GM21529 (cell line): Measurements from ENCODE around the gene NDUFA5.

Experiments
- ATAC-seq: cut with Tn5 transposase; IDR thresholded peaks from one replicate; pipeline ENCODE4 v1.9.1; 2021; ENCODE audit not compliant: unreplicated experiment

NDUFA5 gene

GRCh38 chr7:123557398-123558288, at the start of gene NDUFA5:
Gene NDUFA5, minus strand, starts transcription at chr7:123557818. Its CDS starts 23 bp downstream, at chr7:123557795.
- peak; percentile 97 for ATAC-seq

DNA sequence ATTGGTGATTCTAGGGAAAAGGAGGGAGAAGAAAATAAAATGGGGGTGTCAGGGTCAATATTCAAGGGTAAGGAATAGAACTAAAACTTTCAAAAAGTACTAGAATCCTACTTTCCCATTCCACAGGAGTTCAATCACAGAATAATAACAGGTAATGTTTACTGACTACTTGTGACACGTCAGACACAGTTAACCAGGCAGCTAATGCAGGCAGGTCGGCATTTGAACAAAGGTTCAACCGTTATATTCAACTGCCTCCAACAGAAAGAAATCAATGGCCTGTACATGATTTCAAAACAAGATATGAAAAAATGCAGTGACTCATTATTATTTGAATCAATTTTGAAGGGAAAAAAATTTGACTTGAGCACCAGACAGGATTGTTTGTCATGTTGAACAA, 47.1 kb upstream of the NDUFA5 start:
- ATAC-seq, result no peak

DNA sequence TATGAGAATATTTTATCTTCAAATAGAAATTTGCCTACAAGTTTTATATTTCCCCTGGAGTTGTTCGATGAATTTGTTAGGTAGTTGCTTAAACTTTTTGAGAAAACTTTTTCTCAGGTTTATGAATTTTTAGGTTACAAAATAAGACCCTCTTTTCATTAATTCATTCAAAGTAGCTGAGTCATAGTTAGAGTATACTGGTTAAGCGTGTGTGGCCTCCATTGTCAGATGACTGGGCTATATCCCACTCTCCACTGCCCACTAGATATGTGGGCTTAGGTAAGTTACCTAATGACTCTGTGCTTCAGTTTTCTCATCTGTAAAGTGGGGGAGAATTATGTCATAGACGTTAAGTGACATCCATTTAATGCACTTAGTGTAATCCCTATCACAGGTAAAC, 45.0 kb upstream of the NDUFA5 start:
- no peak for ATAC-seq

DNA sequence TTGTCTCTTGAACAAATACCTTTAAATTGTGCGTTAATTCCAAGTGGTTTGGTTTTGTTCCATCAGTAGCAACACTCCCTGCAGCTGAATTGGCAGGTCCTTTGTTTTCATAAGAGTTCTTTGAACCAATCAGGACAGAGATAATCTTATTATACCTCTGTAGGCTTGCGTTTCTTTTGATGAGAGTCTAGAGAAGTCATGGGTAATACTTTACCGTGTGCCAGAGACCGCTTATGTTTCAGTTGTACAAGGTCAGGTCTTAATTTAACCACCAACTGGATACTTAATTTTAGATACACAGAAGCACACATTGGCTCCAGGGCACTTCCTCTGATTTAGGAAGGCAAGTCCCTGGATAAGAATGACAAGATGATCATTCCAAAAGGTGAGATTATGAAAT, 43.9 kb upstream of the NDUFA5 start, which contains the start of gene ASB15:
Gene ASB15, plus strand, starts transcription at position 292 of the 400 bp plus-strand sequence. CDS start 12,682 bp downstream, outside the sequence.
- no peak for ATAC-seq

- ATAC-seq, result no peak
These were observed 43.3 kb upstream of the NDUFA5 start for GRCh38 chr7:123600876-123601275.

GRCh38 chr7:123599766-123600165, 42.1 kb upstream of the NDUFA5 start:
- no peak for ATAC-seq

DNA sequence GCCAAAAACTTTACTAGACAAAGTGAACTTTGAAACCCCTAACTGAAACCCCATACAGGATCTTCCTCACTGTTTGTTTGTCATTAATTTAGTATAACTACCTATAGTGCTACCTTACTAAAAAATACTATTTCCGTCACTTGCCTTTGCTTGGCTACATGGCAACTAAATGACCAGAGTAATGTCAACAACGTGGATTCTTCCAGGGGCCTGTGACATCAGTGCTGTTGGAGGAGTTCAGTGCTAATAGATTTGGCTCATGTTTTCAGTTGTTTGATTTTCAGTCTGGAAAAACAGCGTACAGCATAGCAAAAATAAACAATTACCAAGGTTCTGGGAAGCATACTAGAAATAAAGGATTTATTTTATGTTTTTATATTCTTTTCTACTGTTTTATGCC, 41.0 kb upstream of the NDUFA5 start:
- ATAC-seq, result no peak

GRCh38 chr7:123594813-123595241, 37.2 kb upstream of the NDUFA5 start:
- no peak for ATAC-seq

DNA sequence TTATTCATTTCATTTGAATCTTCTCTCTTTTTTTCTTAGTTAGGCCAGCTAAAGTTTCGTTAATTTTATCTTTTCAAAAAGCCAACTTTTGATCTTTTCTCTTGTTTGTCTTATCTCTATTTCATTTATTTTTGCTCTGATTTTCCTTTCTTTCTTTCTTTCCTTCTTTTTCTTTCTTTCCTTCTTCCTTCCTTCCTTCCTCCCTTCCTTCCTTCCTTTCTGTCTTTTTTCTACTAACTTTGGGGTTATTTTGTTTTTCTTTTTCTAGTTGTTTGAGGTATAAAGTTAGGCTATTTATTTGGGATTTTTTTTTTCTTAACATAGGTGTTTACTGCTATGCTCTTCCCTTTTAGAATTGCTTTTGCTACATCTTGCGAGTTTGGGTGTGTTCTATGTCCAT, 30.8 kb upstream of the NDUFA5 start:
- no peak for ATAC-seq

- no peak for ATAC-seq
These were observed 26.2 kb upstream of the NDUFA5 start for GRCh38 chr7:123583821-123584220.

DNA sequence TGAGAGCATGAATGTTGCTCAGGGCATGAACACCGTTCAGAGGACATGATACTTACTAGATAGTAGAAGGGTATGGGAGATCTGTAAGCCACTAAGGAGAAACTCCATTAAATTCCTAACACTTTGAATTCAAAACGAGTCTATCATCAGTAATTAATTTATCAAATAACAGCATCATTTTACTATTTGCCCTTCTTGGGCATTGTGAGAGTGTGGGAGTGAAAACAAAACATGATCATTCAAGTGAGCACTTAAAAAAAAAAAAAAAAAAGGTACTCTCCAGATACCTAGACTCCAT, 23.5 kb upstream of the NDUFA5 start:
- peak; percentile 15 for ATAC-seq

GRCh38 chr7:123580406-123581161, 23.0 kb upstream of the NDUFA5 start:
- peak; percentile 88 for ATAC-seq

DNA sequence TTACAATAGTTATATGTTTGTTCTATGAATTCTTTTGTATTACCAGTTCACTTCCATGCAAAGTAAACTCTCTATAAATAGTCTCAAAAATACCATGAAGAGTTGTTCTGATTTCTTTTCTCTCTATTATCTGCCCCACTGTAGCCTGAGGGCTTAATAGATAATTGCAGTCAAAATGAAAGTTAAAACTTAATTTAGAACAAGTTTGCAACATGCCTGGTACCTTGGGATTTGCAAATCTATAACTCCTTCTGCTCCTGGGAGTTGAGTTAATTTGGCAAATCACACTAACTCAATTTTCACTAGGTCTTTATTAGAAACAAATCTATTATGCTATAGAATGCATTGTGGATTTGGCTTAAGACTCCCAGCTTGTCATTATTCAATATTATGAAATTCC, 21.8 kb upstream of the NDUFA5 start:
- no peak for ATAC-seq

DNA sequence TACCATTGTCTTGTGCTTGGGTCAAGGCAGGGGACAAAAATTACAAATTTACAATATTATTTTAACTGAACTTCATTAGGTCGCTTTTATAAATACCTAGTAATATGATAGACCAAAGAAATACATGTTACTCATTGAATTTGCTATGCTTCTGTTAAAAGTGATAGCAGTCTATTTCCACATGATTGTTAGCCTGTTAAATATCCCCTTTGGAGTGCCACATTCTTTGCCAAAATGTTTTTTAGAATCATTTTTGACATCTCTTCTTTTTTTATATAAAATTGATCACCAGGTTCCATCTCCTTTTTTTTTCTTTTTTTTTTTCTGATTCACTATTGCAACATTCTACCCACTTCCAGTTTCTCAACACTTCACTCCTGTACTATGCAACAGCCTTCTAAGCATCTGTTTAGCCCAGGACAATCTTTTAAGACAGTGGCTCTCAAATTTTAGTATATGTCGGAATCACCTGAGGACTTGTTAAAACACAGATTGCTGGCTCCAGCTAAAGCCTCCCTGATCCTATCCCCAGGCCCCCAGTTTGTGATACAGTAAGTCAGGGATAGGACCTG, 16.4 kb upstream of the NDUFA5 start:
- no peak for ATAC-seq

DNA sequence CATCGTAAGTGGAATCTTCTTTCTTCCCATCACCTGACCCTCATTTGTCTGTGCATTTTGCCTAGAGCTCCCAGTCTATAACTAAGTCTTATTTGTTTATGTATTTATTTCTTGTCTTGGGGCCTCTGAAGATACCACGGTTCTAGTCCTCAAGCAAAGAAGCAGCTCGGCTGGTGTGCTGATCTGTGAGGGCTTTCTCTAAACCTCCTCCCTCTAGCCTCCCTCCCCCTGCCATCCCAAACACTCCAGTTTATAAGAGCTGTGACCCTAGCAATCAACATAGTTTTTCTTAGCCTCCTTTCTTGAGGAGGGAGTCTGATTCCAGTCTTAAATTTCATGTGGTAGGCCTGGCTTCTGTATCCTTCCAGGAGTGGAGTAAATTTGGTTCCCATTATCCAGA, 15.7 kb upstream of the NDUFA5 start:
- ATAC-seq, result no peak

- no peak for ATAC-seq
These were observed 14.1 kb upstream of the NDUFA5 start for GRCh38 chr7:123571684-123572083.

DNA sequence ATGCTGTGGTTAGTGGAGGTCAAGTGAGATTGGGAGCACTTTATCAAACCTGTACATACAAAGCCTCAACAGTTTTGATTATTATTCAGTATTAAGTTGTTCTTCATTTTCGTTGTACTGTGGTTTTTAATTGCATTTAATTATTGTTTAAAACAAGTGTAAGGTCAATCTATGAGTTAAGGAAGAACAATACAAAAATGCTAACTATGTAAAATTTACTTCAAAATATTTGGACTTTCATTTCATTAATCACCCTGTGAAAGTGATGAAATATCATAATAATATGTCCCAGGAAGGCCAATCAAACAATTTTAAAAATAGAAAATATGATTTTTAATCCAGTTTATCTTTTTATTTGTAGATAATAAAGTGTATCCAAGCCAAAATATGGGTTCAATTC, 13.6 kb upstream of the NDUFA5 start:
- ATAC-seq, result no peak

DNA sequence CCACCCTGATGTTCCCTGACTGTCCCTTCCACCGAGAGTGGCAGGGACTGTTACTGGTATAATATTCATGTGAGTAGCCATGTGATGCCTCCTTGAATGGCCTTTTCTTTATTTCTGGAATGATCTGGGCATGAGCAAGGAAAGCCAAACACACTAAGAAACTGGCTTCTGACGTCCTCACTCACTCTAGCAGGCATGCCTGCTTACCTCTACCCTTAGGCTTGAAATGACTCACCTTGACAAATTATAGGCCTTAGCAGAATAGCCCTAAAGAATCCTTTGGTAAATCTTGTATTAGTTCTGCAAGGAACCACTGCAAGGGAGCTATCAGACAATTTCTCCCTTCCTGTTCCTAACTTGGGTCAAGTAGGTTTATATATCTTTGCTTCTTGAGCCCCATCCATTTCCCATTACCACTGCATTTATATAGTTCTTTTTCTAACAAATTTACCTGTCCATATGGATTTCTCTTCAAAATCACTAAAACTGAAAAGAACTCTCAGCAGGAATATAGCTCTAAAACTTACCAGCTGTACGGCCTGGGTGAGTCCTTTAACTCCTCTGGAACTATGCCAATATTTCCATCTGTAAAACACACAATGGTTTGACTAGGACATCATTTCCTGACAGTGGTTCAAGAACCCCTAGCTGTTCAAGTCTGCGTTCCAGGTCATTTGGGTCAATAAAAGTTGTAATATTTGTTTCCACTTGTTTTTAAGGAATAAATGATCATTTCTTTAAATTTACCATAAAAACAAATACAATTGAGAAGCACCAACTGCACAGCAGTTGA, 13.0 kb upstream of the NDUFA5 start:
- ATAC-seq, result no peak

DNA sequence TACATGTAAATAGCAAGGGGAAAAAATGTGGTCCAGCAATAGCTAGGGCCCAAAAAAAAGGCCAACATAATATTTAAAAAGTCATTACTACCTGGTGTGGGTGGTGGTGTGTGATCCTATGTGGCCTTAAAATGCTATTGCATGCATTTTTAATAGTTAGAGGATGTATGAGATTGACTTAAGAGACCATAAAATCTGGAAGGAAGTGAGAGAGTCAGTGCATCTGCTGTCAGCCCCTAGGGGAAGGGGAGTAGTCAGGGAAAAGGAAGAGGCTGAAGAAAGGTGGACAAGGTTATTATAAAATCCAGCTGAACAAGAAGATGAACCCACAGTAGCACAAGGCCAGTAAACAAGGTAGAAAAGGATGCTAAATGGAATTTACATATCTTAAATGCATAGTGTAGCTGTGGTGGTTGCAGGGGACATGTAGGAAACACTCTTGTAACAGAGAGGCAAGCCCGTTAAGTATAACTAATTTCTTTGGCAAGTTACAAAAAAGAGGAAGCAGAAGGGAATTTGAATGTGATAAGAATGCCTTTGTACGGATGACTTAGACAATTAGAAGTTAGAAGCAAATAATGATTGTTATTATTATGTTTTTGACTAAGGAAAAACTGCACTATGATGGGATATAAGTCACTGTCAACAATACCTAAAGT, 11.9 kb upstream of the NDUFA5 start:
- ATAC-seq, result no peak

DNA sequence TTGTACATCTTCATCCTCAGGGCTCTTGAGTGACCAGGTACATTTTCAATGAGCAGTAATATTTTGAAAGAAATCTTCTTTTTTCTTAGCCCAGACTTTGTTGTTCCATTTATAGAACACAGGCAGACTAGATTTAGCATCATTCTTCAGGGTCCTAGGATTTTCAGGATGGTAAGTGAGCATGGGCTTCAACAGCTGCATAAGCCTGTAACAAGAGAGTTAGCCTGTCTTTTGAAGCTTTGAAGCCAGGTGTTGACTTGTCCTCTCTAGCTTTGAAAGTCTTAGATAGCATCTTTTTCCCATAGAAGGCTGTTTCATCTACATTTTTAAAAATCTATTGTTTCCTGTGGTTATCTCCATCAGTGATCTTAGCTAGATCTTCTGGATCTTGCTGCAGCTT, 4.5 kb upstream of the NDUFA5 start:
- no peak for ATAC-seq
